HepG2 (cell line): Measurements from ENCODE around the gene HCRTR1. TPM values are rescaled to one million over a fixed set of nuclear protein-coding genes. Genes with fewer than 3 reads are reported as not detected.
A peak's percentile ranks its signal among the peaks of the same experiment; 100 is the strongest.

Source experiments
- GATAD1 ChIP-seq: IDR thresholded peaks from 2 replicates; pipeline ENCODE4 v1.6.1; 2016; ENCODE audit warnings: missing genetic modification reagents, missing compliant biosample characterization
- GPBP1L1 ChIP-seq: sonication (generic); formaldehyde crosslinking; IDR thresholded peaks from 2 replicates; pipeline ENCODE4 v1.5.0; 2020; ENCODE audit warnings: mild to moderate bottlenecking, missing genetic modification reagents
- HNRNPK ChIP-seq: fragments of 200-400 bp; formaldehyde crosslinking; IDR thresholded peaks from 2 replicates; pipeline ENCODE4 v1.6.1; 2018; ENCODE audit warnings: low read length, low read depth, moderate library complexity, mild to moderate bottlenecking; ENCODE audit not compliant: poor library complexity, severe bottlenecking
- HOXD1 ChIP-seq: sonication (generic); formaldehyde crosslinking; IDR thresholded peaks from 2 replicates; pipeline ENCODE4 v1.5.0; 2020; ENCODE audit warnings: missing genetic modification reagents
- KDM2A ChIP-seq: sonication (generic); formaldehyde crosslinking; IDR thresholded peaks from 2 replicates; pipeline ENCODE4 v1.4.0; 2020; ENCODE audit warnings: low read depth, missing genetic modification reagents, borderline replicate concordance
- KLF11 ChIP-seq: IDR thresholded peaks from 2 replicates; pipeline ENCODE4 v1.6.1; 2016; ENCODE audit warnings: missing compliant biosample characterization
- MEIS1 ChIP-seq: sonication (generic); formaldehyde crosslinking; IDR thresholded peaks from 2 replicates; pipeline ENCODE4 v1.9.0; 2021; ENCODE audit warnings: mild to moderate bottlenecking, missing genetic modification reagents, moderate library complexity, borderline replicate concordance
- MTF2 ChIP-seq: sonication (generic); formaldehyde crosslinking; IDR thresholded peaks from 2 replicates; pipeline ENCODE4 v1.5.0; 2020; ENCODE audit warnings: missing genetic modification reagents, borderline replicate concordance
- MYC ChIP-seq: sonication (generic); formaldehyde crosslinking; IDR thresholded peaks from 2 replicates; pipeline ENCODE4 v1.9.0; 2021; ENCODE audit warnings: missing genetic modification reagents, borderline replicate concordance
- PATZ1 ChIP-seq: sonication (generic); formaldehyde crosslinking; IDR thresholded peaks from 2 replicates; pipeline ENCODE4 v1.4.0; 2020; ENCODE audit warnings: missing genetic modification reagents
- PCBP1 ChIP-seq: fragments of 200-400 bp; formaldehyde crosslinking; IDR thresholded peaks from 2 replicates; pipeline ENCODE4 v1.6.1; 2017; ENCODE audit warnings: mild to moderate bottlenecking, low read depth, low read length, borderline replicate concordance
- RBM39 ChIP-seq: fragments of 200-400 bp; formaldehyde crosslinking; IDR thresholded peaks from one replicate; pipeline ENCODE4 v1.6.1; 2018; ENCODE audit warnings: antibody characterized with exemption, mild to moderate bottlenecking, low read depth, low read length; ENCODE audit not compliant: poor library complexity, severe bottlenecking
- STAG1 ChIP-seq: sonication (generic); formaldehyde crosslinking; IDR thresholded peaks from 2 replicates; pipeline ENCODE4 v1.4.0; 2020; ENCODE audit warnings: missing genetic modification reagents
- TBX2 ChIP-seq: sonication (generic); formaldehyde crosslinking; IDR thresholded peaks from 2 replicates; pipeline ENCODE4 v1.5.0; 2020; ENCODE audit warnings: missing genetic modification reagents, mild to moderate bottlenecking, borderline replicate concordance
- ZNF441 ChIP-seq: sonication (generic); formaldehyde crosslinking; IDR thresholded peaks from 2 replicates; pipeline ENCODE4 v1.7.0; 2021; ENCODE audit warnings: missing genetic modification reagents, borderline replicate concordance
- ZNF652 ChIP-seq: IDR thresholded peaks from 2 replicates; pipeline ENCODE4 v1.6.1; 2016; ENCODE audit warnings: low read depth, borderline replicate concordance
- ZSCAN31 ChIP-seq: sonication (generic); formaldehyde crosslinking; IDR thresholded peaks from 2 replicates; pipeline ENCODE4 v1.5.0; 2020; ENCODE audit warnings: low read depth, mild to moderate bottlenecking, missing genetic modification reagents
- polyA plus RNA-seq, 8 experiments: library from polyadenylated mRNA; depleted of rRNA in 3 of 8; stranded (reverse) in 7 of 8; unstranded in 1 of 8; fragments of >200 nt; fragmentation: Illumina TruSeq in 4 of 8; extraction: Trizol in 4 of 8; gene quantifications; 2 replicates each; pipeline versions ENCODE4 v1.2.1 to v1.2.3, GENCODE V29; 2011 to 2016; ENCODE audit warnings: low read depth in 4 of 8, missing spikeins in 1 of 8, mixed read lengths in 1 of 8; ENCODE audit not compliant: insufficient read depth in 1 of 8
- total RNA-seq, 5 experiments: library from RNA; depleted of rRNA; stranded (reverse); fragments of >200 nt; fragmentation: Illumina TruSeq; extraction: Trizol; gene quantifications; 2 replicates each; pipeline ENCODE4 v1.2.3, GENCODE V29; 2016; ENCODE audit warnings: low read depth in 1 of 5
- TF ChIP-seq, protein P1 (sequence below): sonication (generic); formaldehyde crosslinking; IDR thresholded peaks from 2 replicates; pipeline ENCODE4 v1.4.0; 2020; ENCODE audit warnings: missing genetic modification reagents
- TF ChIP-seq, protein P2 (sequence below): sonication (generic); formaldehyde crosslinking; IDR thresholded peaks from 2 replicates; pipeline ENCODE4 v1.4.0; 2020; ENCODE audit warnings: missing genetic modification reagents

The HCRTR1 gene
- total and polyA plus RNA-seq, 2 of the 13 experiments (the other 11 are each of a cell fraction or from before 2014, with no cell fraction given) = not detected

GRCh38 chr1:31617916-31618746 is 642 bp downstream of the HCRTR1 start (continued):
- TF ChIP-seq HNRNPK (peak; percentile 46), HOXD1 (0 out of 2 replicates have a peak, but pooled peaks have one; percentile 26), GATAD1 (CRISPR knock-in tag) (no peak), PCBP1 (peak; percentile 83; the same call in 1 of the 2 replicates), RBM39 (peak; percentile 25), KLF11 (CRISPR knock-in tag) (no peak), MYC (CRISPR knock-in tag) (0 out of 2 replicates have a peak, but pooled peaks have one; percentile 12), ZNF441 (CRISPR knock-in tag) (0 out of 2 replicates have a peak, but pooled peaks have one; percentile 34), PATZ1 (CRISPR knock-in tag) (peak; percentile 27; the same call in 1 of the 2 replicates), TBX2 (CRISPR knock-in tag) (peak; percentile 37; the same call in 1 of the 2 replicates), GPBP1L1 (CRISPR knock-in tag) (no peak), KDM2A (CRISPR knock-in tag) (peak; percentile 66; the same call in 1 of the 2 replicates), MTF2 (peak; percentile 34; the same call in 1 of the 2 replicates), STAG1 (peak; percentile 59), MEIS1 (CRISPR knock-in tag) (no peak), ZSCAN31 (CRISPR knock-in tag) (0 out of 2 replicates have a peak, but pooled peaks have one; percentile 25), ZNF652 (CRISPR knock-in tag) (no peak)
- TF ChIP-seq, protein P1, sequence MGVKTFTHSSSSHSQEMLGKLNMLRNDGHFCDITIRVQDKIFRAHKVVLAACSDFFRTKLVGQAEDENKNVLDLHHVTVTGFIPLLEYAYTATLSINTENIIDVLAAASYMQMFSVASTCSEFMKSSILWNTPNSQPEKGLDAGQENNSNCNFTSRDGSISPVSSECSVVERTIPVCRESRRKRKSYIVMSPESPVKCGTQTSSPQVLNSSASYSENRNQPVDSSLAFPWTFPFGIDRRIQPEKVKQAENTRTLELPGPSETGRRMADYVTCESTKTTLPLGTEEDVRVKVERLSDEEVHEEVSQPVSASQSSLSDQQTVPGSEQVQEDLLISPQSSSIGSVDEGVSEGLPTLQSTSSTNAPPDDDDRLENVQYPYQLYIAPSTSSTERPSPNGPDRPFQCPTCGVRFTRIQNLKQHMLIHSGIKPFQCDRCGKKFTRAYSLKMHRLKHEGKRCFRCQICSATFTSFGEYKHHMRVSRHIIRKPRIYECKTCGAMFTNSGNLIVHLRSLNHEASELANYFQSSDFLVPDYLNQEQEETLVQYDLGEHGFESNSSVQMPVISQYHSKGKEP (CRISPR knock-in tag) = no peak
- TF ChIP-seq, protein P2, sequence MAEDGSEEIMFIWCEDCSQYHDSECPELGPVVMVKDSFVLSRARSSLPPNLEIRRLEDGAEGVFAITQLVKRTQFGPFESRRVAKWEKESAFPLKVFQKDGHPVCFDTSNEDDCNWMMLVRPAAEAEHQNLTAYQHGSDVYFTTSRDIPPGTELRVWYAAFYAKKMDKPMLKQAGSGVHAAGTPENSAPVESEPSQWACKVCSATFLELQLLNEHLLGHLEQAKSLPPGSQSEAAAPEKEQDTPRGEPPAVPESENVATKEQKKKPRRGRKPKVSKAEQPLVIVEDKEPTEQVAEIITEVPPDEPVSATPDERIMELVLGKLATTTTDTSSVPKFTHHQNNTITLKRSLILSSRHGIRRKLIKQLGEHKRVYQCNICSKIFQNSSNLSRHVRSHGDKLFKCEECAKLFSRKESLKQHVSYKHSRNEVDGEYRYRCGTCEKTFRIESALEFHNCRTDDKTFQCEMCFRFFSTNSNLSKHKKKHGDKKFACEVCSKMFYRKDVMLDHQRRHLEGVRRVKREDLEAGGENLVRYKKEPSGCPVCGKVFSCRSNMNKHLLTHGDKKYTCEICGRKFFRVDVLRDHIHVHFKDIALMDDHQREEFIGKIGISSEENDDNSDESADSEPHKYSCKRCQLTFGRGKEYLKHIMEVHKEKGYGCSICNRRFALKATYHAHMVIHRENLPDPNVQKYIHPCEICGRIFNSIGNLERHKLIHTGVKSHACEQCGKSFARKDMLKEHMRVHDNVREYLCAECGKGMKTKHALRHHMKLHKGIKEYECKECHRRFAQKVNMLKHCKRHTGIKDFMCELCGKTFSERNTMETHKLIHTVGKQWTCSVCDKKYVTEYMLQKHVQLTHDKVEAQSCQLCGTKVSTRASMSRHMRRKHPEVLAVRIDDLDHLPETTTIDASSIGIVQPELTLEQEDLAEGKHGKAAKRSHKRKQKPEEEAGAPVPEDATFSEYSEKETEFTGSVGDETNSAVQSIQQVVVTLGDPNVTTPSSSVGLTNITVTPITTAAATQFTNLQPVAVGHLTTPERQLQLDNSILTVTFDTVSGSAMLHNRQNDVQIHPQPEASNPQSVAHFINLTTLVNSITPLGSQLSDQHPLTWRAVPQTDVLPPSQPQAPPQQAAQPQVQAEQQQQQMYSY (CRISPR knock-in tag) = no peak
